ENCODE measurements around the gene TSPOAP1. TPM values are rescaled to one million over a fixed set of nuclear protein-coding genes. Genes with fewer than 3 reads are reported as not detected.

Gene TSPOAP1, protein sequence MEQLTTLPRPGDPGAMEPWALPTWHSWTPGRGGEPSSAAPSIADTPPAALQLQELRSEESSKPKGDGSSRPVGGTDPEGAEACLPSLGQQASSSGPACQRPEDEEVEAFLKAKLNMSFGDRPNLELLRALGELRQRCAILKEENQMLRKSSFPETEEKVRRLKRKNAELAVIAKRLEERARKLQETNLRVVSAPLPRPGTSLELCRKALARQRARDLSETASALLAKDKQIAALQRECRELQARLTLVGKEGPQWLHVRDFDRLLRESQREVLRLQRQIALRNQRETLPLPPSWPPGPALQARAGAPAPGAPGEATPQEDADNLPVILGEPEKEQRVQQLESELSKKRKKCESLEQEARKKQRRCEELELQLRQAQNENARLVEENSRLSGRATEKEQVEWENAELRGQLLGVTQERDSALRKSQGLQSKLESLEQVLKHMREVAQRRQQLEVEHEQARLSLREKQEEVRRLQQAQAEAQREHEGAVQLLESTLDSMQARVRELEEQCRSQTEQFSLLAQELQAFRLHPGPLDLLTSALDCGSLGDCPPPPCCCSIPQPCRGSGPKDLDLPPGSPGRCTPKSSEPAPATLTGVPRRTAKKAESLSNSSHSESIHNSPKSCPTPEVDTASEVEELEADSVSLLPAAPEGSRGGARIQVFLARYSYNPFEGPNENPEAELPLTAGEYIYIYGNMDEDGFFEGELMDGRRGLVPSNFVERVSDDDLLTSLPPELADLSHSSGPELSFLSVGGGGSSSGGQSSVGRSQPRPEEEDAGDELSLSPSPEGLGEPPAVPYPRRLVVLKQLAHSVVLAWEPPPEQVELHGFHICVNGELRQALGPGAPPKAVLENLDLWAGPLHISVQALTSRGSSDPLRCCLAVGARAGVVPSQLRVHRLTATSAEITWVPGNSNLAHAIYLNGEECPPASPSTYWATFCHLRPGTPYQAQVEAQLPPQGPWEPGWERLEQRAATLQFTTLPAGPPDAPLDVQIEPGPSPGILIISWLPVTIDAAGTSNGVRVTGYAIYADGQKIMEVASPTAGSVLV (N-terminal part only)
- total RNA-seq = 0.44 and 4.0 TPM in 2 replicates

DNA sequence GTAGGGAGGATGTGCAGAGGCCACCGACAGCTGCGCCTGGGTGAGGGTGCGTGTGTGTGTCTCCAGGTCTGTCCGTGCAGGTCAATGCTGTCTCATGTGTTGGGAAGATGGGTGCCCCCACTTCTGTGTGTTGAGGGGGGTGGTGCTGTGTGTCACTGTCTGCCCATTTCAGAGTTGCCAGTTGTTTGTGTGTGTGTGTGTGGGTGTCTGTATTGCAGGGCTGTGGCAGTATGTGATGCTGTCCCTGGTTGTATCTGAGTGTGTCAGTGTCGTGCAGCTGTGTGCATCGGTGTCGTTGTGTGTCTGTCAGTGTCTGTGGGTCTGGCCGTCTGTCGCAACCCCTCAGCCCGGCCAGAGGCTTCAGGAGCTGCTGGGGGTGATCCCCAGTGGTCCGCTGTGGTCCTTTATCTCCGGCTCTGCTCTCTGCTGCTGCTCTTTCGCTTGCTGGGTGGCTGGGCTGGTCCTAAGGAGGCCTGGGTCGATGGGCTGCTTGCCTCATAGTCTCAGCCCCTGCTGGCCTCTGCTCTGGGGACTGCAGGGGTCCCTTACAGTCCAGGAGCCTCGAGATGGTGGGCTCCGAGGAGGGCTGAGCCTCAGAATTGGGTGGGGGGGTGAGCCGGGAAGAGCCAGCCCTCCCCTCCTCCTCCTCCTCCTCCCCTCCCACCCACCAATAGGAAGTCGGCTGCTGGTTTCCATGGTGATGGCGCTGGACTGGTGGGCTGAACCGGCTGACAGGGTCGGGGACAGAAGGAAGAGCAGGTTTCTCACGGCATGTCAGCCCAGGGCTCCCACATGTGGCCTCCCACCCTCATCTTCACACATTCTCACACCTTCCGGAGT lies at the start of gene TSPOAP1:
TSPOAP1 (minus strand) TSS at position 601 of the 840 bp plus-strand sequence. CDS start 875 bp downstream, outside the sequence.

DNA sequence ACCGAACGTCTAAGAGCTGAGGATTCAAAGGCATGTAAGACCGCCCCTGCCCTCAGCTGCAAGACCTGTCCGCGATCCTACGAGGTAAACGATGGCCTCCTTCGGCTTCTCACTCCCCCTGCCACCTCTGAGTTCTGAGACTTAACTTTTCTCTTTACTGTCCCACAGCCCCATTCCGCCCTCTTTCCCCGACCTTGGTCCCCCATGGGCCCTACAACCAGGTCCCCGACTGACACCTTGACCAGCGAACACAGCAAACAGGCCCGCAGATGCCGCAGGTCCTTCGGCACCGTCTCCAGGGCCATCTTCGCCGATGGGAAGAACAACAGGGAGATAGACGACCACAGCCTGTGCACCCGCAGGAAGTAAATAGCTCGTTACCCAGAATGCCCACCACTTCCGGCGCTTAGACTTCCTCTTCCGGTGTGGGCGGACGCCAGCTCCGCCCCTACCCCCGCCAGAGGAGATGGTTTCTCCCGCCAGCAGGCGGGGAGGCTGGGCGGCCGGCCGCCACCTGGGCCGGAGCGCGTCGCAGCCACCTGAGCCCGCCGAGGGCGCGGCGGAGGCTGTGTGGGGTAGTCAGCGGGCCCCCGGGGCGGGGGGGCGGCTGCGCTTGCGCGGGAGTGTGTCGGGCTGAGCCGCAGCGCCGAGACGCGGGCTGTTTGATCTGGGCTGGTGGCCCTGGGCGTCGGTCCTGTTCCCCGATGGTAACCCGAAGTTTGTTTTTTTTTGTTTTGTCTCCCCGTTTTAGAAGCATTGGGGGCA lies 23.4 kb upstream of the TSPOAP1 start, which contains the start of gene SUPT4H1:
SUPT4H1 (minus strand) TSS at position 371 of the 765 bp plus-strand sequence; CDS start at position 305, 66 bp downstream.

DNA sequence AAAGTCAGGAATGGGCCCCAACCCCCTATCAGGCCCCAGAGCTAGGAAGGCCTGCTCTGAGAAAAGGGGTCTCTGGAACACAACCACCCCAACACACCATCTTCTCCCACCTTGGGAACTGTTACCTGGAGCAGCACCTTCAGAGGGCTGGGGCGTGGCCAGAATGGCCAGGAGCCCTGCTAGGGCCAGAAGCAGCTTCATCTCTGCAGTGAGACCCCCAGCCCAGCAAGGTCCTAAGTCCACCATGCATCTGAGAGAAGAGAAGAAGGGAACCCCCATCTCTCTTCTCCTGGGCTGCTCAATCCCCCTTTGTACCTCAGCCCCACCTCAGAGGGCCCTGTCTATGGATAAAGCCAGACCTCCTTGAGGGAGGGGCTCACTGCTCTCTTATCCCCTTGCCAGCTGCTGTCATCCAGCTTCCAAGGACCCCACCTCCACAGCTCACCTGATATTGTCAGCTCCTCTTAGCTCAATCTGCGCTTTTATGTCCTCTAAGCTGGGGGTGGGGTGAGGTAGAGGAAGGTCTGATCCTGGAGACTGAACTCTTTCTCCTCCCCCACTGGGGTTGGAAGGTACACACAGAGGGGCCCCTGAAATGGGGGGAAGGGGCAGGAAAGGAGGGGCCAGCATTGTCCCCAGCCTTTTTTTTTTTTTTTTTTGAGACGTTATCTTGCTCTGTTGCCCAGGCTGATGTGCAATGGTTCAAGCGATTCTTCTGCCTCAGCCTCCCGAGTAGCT lies 47.9 kb downstream of the TSPOAP1 start, which contains the start of gene MPO:
MPO (minus strand) TSS at position 456 of the 738 bp plus-strand sequence; CDS start at position 279, 177 bp downstream.

Other genes with a start within 250 kb of the TSPOAP1 start
- 19.4 and 21.7 TPM in 2 replicates for gene DYNLL2, start 245.4 kb downstream of the TSPOAP1 start, total RNA-seq
- not detected in 2 replicates for gene OR4D1, start 180.4 kb downstream of the TSPOAP1 start, total RNA-seq
- gene OR4D2, start 161.8 kb downstream of the TSPOAP1 start, total RNA-seq = not detected in 2 replicates
- gene EPX, start 136.1 kb downstream of the TSPOAP1 start, total RNA-seq = not detected in 2 replicates
- 18.4 and 20.7 TPM in 2 replicates for gene MKS1, start 109.5 kb downstream of the TSPOAP1 start, total RNA-seq
- gene LPO, start 90.2 kb downstream of the TSPOAP1 start, total RNA-seq = not detected in 2 replicates
- not detected in 2 replicates for gene MPO, start 47.9 kb downstream of the TSPOAP1 start, total RNA-seq
- 36.5 and 39.0 TPM in 2 replicates for gene SUPT4H1, start 23.4 kb upstream of the TSPOAP1 start, total RNA-seq
- under 0.01 TPM in 1 of 2 replicates, not detected in the other for gene RNF43, start 88.7 kb upstream of the TSPOAP1 start, total RNA-seq
- not detected in 2 replicates for gene HSF5, start 159.6 kb upstream of the TSPOAP1 start, total RNA-seq
- 92.0 and 125 TPM in 2 replicates for gene MTMR4, start 185.8 kb upstream of the TSPOAP1 start, total RNA-seq